HG03108 (cell line): ENCODE results near the gene RMND5B.
"Not testable (repeated sequence)": the region's sequence is repeated elsewhere in the genome, so short reads cannot be mapped to it uniquely, and the experiment has no call there.

Experiments used
- ATAC-seq: cut with Tn5 transposase; IDR thresholded peaks from one replicate; pipeline ENCODE4 v1.9.1; 2021; ENCODE audit warnings: moderate library complexity; ENCODE audit not compliant: unreplicated experiment

RMND5B gene

DNA sequence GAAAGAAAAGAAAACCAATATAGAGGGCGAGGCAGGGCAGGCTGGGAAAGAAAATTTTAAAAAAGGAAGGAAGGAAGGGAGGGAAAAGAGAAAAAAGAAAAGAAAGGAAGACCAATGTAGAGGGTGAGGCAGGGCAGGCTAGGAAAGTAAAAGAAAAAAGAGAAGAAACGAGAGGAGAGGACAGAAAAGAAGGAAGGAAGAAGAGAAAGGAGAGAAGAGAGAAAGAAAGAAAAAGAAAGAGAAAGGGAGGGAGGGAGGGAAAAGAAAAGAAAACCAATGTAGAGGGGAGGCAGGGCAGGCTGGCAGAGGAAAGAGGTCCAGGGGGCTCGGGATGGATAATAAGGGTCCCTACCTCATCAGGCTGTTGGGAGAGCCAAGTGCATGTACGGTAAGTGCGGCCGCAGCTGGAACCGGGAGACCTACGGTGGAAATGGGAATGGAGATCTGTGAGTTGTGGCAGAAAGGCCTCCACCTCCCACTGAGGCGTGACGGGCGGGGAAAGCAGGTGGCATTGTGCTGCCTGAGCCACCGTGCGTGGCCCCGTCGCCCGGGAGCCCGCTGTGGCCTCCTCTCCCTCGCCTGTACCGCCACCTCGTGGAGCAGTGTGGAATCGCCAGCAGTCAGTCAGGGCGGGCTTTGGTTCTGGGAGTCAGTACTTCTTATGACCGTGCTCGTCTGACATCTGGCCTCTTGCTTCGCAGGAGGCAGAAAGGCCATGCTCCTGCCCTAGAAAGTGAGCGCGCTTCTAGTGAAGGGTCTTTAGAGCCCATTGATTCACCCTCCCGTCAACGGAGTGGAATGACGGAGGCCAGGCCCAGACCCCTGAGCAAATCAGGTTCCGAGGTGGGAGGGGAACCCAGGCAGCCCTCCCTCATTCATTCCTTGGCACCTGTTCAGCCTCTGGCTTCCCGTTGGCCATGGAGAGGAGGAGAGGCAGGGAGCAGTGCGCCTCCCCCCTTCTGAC, 33.2 kb downstream of the RMND5B start:
- no peak for ATAC-seq

DNA sequence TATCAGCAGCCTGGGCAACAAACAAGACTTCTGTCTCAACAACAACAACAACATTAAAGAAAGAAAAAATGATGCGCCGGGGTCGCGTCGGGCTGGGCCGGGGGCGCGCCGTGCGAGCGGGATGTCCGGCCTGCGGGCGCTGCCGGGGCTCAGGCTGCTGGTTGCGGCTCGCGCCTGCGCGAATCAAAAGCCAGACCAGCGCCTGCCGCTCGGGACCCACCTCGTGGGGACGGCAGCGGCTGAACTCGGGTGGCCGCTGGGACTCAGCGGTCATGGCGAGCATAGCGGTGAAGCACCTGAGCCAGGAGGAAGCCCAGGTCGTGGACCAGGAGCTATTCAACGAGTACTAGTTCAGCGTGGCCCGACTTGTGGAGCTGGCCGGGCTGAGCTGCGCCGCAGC, 34.8 kb downstream of the RMND5B start:
- no peak for ATAC-seq

- no peak for ATAC-seq
Measured at GRCh38 chr5:178170455-178170854, 39.6 kb downstream of the RMND5B start.

DNA sequence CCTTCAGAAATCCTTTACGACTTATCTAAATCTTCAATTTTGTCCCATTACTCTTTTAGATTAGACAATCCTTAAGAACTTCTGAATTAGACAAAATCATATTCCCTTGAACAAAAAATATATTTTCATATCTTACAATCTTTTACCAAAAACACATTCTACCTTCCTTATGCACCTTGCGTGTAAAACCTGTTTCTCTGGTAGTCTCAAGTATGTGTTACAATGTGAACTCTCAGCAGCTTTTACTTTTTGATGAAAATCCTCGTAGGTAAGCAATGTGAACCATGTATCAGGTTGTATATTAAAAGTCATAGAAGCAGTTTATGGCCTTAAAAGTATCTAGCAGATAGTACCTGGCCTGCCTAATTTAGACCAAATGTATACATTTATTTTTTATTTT, 43.6 kb downstream of the RMND5B start:
- no peak for ATAC-seq

DNA sequence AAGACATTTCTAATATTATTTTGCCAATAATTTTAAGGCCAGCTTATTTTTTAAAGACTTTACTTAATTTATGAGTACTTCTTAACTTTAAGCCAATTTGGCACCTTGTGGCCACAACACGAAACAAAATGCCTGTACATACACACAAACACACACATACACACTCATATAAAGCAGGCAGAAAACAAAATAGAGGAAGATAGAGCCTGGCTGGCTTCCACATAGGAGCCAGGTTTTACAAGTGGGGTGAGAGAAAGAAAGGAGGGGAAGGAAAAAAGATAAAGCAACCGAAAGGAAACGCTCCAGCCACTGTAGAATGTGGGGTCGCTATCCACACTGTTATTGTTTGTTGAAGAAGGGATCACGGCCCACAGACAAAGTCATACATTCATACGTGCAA, 46.0 kb downstream of the RMND5B start:
- ATAC-seq = no peak

GRCh38 chr5:178177569-178177968, 46.8 kb downstream of the RMND5B start:
- ATAC-seq = no peak

- ATAC-seq = no peak
Measured at GRCh38 chr5:178180141-178180863, 49.5 kb downstream of the RMND5B start.

GRCh38 chr5:178182158-178182876, 51.5 kb downstream of the RMND5B start:
- ATAC-seq = no peak

DNA sequence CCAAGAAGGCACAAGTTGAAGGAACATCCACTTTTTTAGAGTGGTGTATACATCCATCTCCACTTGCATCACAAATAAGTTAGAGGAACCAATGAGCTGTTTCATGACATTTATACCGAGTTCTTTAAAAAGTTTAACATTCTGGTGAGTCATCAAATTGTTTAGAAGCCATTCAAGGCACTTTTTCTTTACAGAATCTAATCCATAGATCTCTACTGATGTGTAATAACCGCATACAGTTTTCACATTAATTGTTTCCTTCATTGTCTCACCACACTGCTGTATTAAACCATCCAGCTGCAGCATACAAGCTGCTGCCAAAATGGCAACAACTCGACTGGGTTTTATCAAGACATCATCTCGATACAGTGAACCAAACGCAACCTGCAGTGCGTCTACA, 55.6 kb downstream of the RMND5B start:
- no peak for ATAC-seq

DNA sequence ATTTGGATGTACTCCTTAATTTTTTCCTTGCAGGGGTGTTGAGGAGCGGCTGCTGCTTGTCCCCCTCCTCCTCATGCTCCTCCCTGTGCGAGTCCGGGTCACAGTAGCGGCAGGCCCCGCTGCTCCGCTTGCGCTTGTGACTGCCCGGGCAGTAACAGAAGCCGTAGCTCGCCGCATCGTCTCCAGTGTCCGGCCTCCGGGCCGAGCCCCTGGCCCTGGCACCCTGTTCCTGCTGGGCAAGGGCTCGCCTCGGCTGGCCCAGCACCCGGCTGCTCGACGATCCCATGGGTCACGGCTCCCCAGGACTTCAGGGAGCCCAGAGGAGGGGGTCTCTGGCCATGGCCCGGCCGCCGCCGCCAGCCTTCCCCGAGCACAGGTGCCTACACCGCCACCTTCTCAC, 56.2 kb downstream of the RMND5B start, which contains the start of gene GMCL2:
TSS of gene GMCL2 (minus strand) at position 358 of the 400 bp plus-strand sequence. CDS start at position 286, 72 bp downstream.
- ATAC-seq = no peak

- ATAC-seq = no peak
Measured at GRCh38 chr5:178189433-178189832, 58.6 kb downstream of the RMND5B start.

GRCh38 chr5:178191661-178192060, 60.8 kb downstream of the RMND5B start:
- ATAC-seq = no peak

DNA sequence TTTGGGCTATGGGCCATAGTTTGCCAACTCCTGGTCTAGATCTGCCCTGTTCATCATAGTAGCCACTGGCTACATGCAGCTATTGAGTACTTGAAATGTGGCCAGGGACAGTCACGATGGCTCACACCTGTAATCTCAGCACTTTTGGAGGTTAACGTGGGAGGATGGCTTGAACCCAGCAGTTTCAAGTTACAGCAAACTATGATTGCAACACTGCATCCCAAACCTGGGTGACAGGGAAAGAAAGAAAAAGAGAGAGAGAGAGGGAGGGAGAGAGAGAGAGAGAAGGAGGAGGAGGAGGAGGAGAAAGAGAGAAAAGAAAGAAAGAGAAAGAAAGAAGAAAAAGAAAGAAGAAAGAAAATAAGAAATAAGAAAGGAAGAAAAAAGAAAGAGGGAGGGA, 61.4 kb downstream of the RMND5B start:
- no peak for ATAC-seq

GRCh38 chr5:178192787-178193186, 62.0 kb downstream of the RMND5B start:
- ATAC-seq = no peak

DNA sequence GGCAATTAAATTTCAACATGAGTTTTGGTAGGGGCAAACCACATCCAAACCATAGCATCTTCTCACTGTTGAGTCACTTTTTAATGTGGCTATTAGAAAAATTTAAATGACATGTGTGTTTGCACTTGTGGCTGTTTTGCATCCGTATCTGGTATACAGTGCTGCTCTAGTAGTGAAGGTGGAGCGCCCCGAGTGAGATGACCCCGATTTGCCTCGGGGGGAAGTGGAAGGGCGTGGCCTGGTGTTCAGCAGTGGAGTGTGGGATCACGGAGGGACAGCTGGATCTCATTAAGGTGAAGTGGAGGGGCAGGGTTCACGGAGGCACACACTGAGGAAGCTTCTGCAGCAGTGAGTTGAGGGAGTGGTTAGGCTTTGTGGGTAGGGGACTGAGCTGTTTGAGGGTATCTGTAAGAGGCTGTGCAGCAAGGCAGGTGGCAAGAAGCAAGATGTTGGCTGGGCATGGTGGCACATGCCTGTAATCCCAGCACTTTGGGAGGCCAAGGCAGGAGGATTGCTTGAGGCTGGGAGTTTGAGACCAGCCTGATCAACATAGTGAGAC, 62.5 kb downstream of the RMND5B start:
- no peak for ATAC-seq

- no peak for ATAC-seq
Measured at GRCh38 chr5:178194026-178194425, 63.2 kb downstream of the RMND5B start.

- ATAC-seq = no peak
Measured at GRCh38 chr5:178196281-178196812, 65.5 kb downstream of the RMND5B start.

DNA sequence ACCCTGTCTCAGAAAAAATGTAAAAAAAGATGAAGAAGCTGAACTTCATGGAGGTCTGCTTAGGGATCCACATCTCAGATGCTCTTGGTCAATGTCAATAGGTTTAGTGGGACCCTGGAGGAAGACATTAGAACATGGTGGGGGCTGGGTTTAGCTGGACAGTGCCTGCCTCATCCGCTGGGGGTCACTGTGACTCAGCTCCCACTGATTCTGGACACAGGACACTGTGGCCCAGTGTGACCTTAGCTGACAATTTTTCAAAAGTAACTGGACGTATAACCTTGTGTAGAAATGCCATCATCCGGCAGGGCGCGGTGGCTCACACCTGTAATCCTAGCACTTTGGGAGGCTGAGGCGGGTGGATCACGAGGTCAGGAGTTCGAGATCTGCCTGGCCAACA, 66.2 kb downstream of the RMND5B start:
- ATAC-seq = no peak

DNA sequence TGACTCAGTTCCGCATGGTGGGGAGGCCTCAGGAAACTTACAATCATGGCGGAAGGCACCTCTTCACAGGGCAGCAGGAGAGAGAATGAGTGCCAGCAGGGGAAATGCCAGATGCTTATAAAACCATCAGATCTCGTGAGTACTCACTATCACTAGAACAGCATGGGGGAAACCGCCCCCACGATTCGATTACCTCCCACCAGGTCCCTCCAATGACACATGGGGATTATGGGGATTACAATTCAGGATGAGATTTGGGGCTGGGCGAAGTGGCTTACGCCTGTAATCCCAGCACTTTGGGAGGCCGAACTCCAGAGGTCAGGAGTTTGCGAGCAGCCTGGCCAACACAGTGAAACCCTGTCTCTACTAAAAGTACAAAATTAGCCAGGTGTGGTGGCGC, 67.3 kb downstream of the RMND5B start:
- not testable (repeated sequence) for ATAC-seq

GRCh38 chr5:178198706-178199105, 67.9 kb downstream of the RMND5B start:
- ATAC-seq = no peak
